GM12878 (cell line): ENCODE measurements around the gene COL3A1. TPM values are rescaled to one million over a fixed set of nuclear protein-coding genes. Genes with fewer than 3 reads are reported as not detected.

Experiments
- ATAC-seq: fragments of 200-7000 bp; cut with Tn5 transposase; 3 replicates; pipeline ENCODE4 v1.9.1; 2020; ENCODE audit warnings: mild to moderate bottlenecking, moderate library complexity
- BruUV-seq: library from RNA; stranded (reverse); fragments of 400-500 nt; replicated peaks from 2 replicates; lab custom pipeline; 2021; lab: Mats Ljungman, UMichigan
- CTCF ChIA-PET: fragments of 300-600 bp; sonication (Branson Sonifier 250); formaldehyde crosslinking; extraction: SDS; loops from one replicate; lab custom pipeline; 2021; ENCODE audit warnings: inconsistent platforms; lab: Yijun Ruan, JAX
- POLR2A ChIA-PET: fragments of 350-600 bp; formaldehyde crosslinking; extraction: SDS; loops from one replicate; lab custom pipeline; 2021; ENCODE audit warnings: inconsistent platforms; lab: Charles Lee
- RAD21 ChIA-PET: fragments of 300-600 bp; sonication (Branson Sonifier 250); formaldehyde crosslinking; loops from one replicate; lab custom pipeline; 2023; ENCODE audit warnings: antibody characterized with exemption; ENCODE audit not compliant: unreplicated experiment; lab: Charles Lee
- SMC1A ChIA-PET: fragments of 300-600 bp; sonication (Branson Sonifier 250); formaldehyde crosslinking; loops from one replicate; lab custom pipeline; 2023; ENCODE audit not compliant: unreplicated experiment, uncharacterized antibody; lab: Charles Lee
- DNase-seq: peaks from one replicate; pipeline ENCODE4 v3.0.0-alpha.2; 2011; ENCODE audit warnings: low read depth, low spot score
- FAIRE-seq: peaks from 3 replicates; lab custom pipeline; 2011; peaks lifted over from hg19 to GRCh38; lab: Jason Lieb, UNC
- H2AFZ ChIP-seq: 2 replicates; pipeline ENCODE4 v1.6.0; 2011; ENCODE audit warnings: low read depth, low read length, control low read depth; ENCODE audit not compliant: control insufficient read depth
- H3K27ac ChIP-seq: 2 replicates; pipeline ENCODE4 v1.5.1; 2011; ENCODE audit warnings: control low read depth; ENCODE audit not compliant: control insufficient read depth, insufficient read depth
- H3K27me3 ChIP-seq, 2 experiments: replicated peaks in 1 of 2; 2 replicates each; pipeline versions ENCODE4 v1.6.0 to v1.6.1; 2011; ENCODE audit warnings: low read length in 1 of 2; ENCODE audit not compliant: control insufficient read depth in 2 of 2, insufficient read depth in 2 of 2
- H3K36me3 ChIP-seq, 2 experiments: 2 replicates each; pipeline ENCODE4 v1.5.1; 2011; ENCODE audit warnings: low read length in 1 of 2; ENCODE audit not compliant: control insufficient read depth in 2 of 2, insufficient read depth in 2 of 2
- H3K4me1 ChIP-seq: 2 replicates; pipeline ENCODE4 v1.6.1; 2011; ENCODE audit warnings: mild to moderate bottlenecking, low read length, moderate library complexity, mixed read lengths; ENCODE audit not compliant: control insufficient read depth, insufficient read depth
- H3K4me2 ChIP-seq: 2 replicates; pipeline ENCODE4 v1.6.0; 2011; ENCODE audit warnings: control low read depth; ENCODE audit not compliant: control insufficient read depth, insufficient read depth
- H3K4me3 ChIP-seq: fragments of 200-600 bp; sonication (generic); 2 replicates; pipeline ENCODE4 v1.5.1; 2016
- H3K79me2 ChIP-seq: 2 replicates; pipeline ENCODE4 v1.6.0; 2011; ENCODE audit warnings: low read length; ENCODE audit not compliant: control insufficient read depth, insufficient read depth
- H3K9ac ChIP-seq: 2 replicates; pipeline ENCODE4 v1.8.0; 2011; ENCODE audit warnings: low read length, control low read depth, mixed read lengths; ENCODE audit not compliant: control insufficient read depth, insufficient read depth
- H3K9me3 ChIP-seq: replicated peaks from 3 replicates; pipeline ENCODE4 v1.5.1; 2011; ENCODE audit warnings: mild to moderate bottlenecking, low read length; ENCODE audit not compliant: control insufficient read depth, insufficient read depth
- H4K20me1 ChIP-seq: 2 replicates; pipeline ENCODE4 v1.6.0; 2011; ENCODE audit not compliant: control insufficient read depth, insufficient read depth
- ATF3 ChIP-seq: IDR thresholded peaks from 2 replicates; pipeline ENCODE4 v1.6.1; 2011; ENCODE audit warnings: low read depth, mild to moderate bottlenecking, low read length, moderate library complexity, borderline replicate concordance; ENCODE audit errors: extremely low read depth
- BHLHE40 ChIP-seq, 2 experiments: fragments of 450-650 bp in 1 of 2; IDR thresholded peaks; 2 replicates each; pipeline ENCODE4 v1.6.1; 2011 to 2017; ENCODE audit warnings: low read depth in 2 of 2, borderline replicate concordance in 1 of 2, improper control_type of control experiment in 1 of 2, low read length in 1 of 2, mild to moderate bottlenecking in 1 of 2
- BRCA1 ChIP-seq: IDR thresholded peaks from 2 replicates; pipeline ENCODE4 v1.6.1; 2011; ENCODE audit warnings: low read depth, low read length, improper control_type of control experiment
- CBX5 ChIP-seq: sonication (generic); IDR thresholded peaks from 2 replicates; pipeline ENCODE4 v1.6.1; 2016; ENCODE audit warnings: low read depth, moderate library complexity, mild to moderate bottlenecking, inconsistent platforms
- CEBPB ChIP-seq, 2 experiments: fragments of 150-350 bp in 1 of 2; IDR thresholded peaks; 2 replicates each; pipeline ENCODE4 v1.6.1; 2012 to 2014; ENCODE audit warnings: low read depth in 2 of 2, low read length in 2 of 2, borderline replicate concordance in 1 of 2, inconsistent platforms in 1 of 2
- CHD4 ChIP-seq: fragments of 200-600 bp; sonication (generic); IDR thresholded peaks from 2 replicates; pipeline ENCODE4 v1.6.1; 2016; ENCODE audit warnings: mild to moderate bottlenecking
- EGR1 ChIP-seq, 2 experiments: IDR thresholded peaks; 1 replicate in 1 of 2; 2 replicates in 1 of 2; pipeline ENCODE4 v1.6.1; 2011 to 2012; ENCODE audit warnings: low read depth in 2 of 2, low read length in 2 of 2, borderline replicate concordance in 1 of 2, mild to moderate bottlenecking in 1 of 2, moderate library complexity in 1 of 2
- EP300 ChIP-seq, 2 experiments: fragments of 150-350 bp in 1 of 2; IDR thresholded peaks; 2 replicates each; pipeline ENCODE4 v1.6.1; 2011 to 2012; ENCODE audit warnings: low read depth in 2 of 2, low read length in 2 of 2, borderline replicate concordance in 1 of 2, improper control_type of control experiment in 1 of 2, inconsistent platforms in 1 of 2; ENCODE audit not compliant: control insufficient read depth in 1 of 2
- ESRRA ChIP-seq: IDR thresholded peaks from 2 replicates; pipeline ENCODE4 v1.6.1; 2012; ENCODE audit warnings: mild to moderate bottlenecking, low read length, improper control_type of control experiment
- HSF1 ChIP-seq: fragments of 150-350 bp; IDR thresholded peaks from 2 replicates; pipeline ENCODE4 v1.6.1; 2014; ENCODE audit warnings: mild to moderate bottlenecking, low read depth, low read length
- SIN3A ChIP-seq: IDR thresholded peaks from 2 replicates; pipeline ENCODE4 v1.6.1; 2012; ENCODE audit warnings: low read depth, low read length, improper control_type of control experiment
- SMAD5 ChIP-seq: IDR thresholded peaks from 2 replicates; pipeline ENCODE4 v1.6.1; 2016; ENCODE audit warnings: antibody characterized with exemption, low read depth
- ZNF592 ChIP-seq: fragments of 450-650 bp; IDR thresholded peaks from 2 replicates; pipeline ENCODE4 v1.6.1; 2017; ENCODE audit warnings: mild to moderate bottlenecking, moderate library complexity
- WGBS: methylation state at CpG from one replicate; pipeline ENCODE4 v1.1.6; 2016; ENCODE audit warnings: low lambda C conversion rate; ENCODE audit not compliant: insufficient replicate concordance, insufficient coverage; ENCODE audit errors: missing lambda C conversion rate; 5-methylcytosine and 5-hydroxymethylcytosine counted together
- in situ Hi-C: fragments of 300-500 bp; cut with MboI; formaldehyde crosslinking; loops from 9 replicates; pipeline ENCODE4 v1.14.3; 2018; ENCODE audit warnings: mixed read lengths
- intact Hi-C: fragments of 100-400 bp; cut with micrococcal nuclease; formaldehyde crosslinking; loops from one replicate; pipeline ENCODE4 v1.14.2; 2022; ENCODE audit not compliant: unreplicated experiment
- polyA plus RNA-seq, 11 experiments: library from polyadenylated mRNA; depleted of rRNA in 4 of 11; unstranded in 6 of 11; stranded (reverse) in 5 of 11; fragments of >200 nt; fragmentation: Nextera tagmentation in 4 of 11; fragmentation: Illumina TruSeq in 1 of 11; extraction: Ambion mirVana in 4 of 11; extraction: Trizol in 1 of 11; gene quantifications; 1 replicate in 1 of 11; 2 replicates in 10 of 11; pipeline versions ENCODE4 v1.2.1 to v1.2.3, GENCODE V29; 2011 to 2016; ENCODE audit warnings: inconsistent platforms in 2 of 11, missing spikeins in 2 of 11, low read depth in 1 of 11
- total RNA-seq, 4 experiments: library from RNA; depleted of rRNA in 3 of 4; stranded (reverse); fragments of >200 nt in 3 of 4; fragmentation: Illumina TruSeq in 1 of 4; extraction: Trizol in 1 of 4; gene quantifications; 2 replicates each; pipeline versions ENCODE4 v1.2.1 to v1.2.3, GENCODE V29; 2013 to 2021

The COL3A1 gene
- total and polyA plus RNA-seq, 10 of the 15 experiments (the other 5 are each of a cell fraction or from before 2014, with no cell fraction given) = 0.04 to 0.67 (median 0.10) TPM; not detected in 2

- Histone ChIP-seq H3K9me3 (no peaks in the 10 kb centered on the region), H2AFZ (no peak overlapping the region), H3K4me2 (no peak overlapping the region), H4K20me1 (no peaks in the 10 kb centered on the region), H3K79me2 (no peaks in the 10 kb centered on the region), H3K4me3 (no peak overlapping the region), H3K27me3 (no peaks in the 10 kb centered on the region), H3K4me1 (no peaks in the 10 kb centered on the region), H3K36me3 (no peaks in the 10 kb centered on the region), H3K9ac (no peak overlapping the region), H3K27ac (no peak overlapping the region)
- intact Hi-C loops (loop anchor here (2.0 kb wide), 1 partner anchor 455 kb away; no protein-coding TSS in a partner anchor), in situ Hi-C loops (no loop called here)
- ChIA-PET RAD21 (interaction anchor here (0.7 to 4.5 kb wide), 9 partner anchors 10 to 455 kb away, joined by 3 to 54 read pairs (median 5); no protein-coding TSS in a partner anchor), CTCF (interaction anchor here (0.6 to 2.3 kb wide), 17 partner anchors 10 to 716 kb away, joined by 3 to 26 read pairs (median 4); no protein-coding TSS in a partner anchor), POLR2A (interaction anchor here (0.6 kb wide), 1 partner anchor 10 kb away, joined by 3 read pairs; no protein-coding TSS in a partner anchor), SMC1A (interaction anchor here (0.6 to 9.9 kb wide), 16 partner anchors 7 to 523 kb away, joined by 3 to 172 read pairs (median 3); no protein-coding TSS in a partner anchor)
- no peak for DNase-seq
- ATAC-seq = peak; percentile 29
- no peak for FAIRE-seq
- no TSS peak for BruUV-seq
- 1% methylated on average over 3 of the region's 3 CpGs for WGBS
- no peak for TF ChIP-seq ATF3
- TF ChIP-seq CHD4 = no peak
- TF ChIP-seq SMAD5 = no peak
- TF ChIP-seq CBX5 = no peak
- TF ChIP-seq ZNF592 = no peak
- TF ChIP-seq CEBPB (IDR thresholded peaks at IDR 0.05; ENCODE audit: borderline replicate concordance in 1 of 2, low read depth in 2 of 2, low read length in 2 of 2) = no peak
- no peak for TF ChIP-seq SIN3A
- TF ChIP-seq BRCA1 = no peak
- TF ChIP-seq EP300 (IDR thresholded peaks at IDR 0.05; ENCODE audit: borderline replicate concordance in 1 of 2, control insufficient read depth in 1 of 2, low read depth in 2 of 2, low read length in 2 of 2) = no peak
- TF ChIP-seq EGR1 (IDR thresholded peaks at IDR 0.05; ENCODE audit: borderline replicate concordance in 1 of 2, low read depth in 2 of 2, low read length in 2 of 2) = no peak
- no peak for TF ChIP-seq HSF1
- no peak for TF ChIP-seq ESRRA
- no peak for TF ChIP-seq BHLHE40 (IDR thresholded peaks at IDR 0.05; ENCODE audit: borderline replicate concordance in 1 of 2, low read depth in 2 of 2, low read length in 1 of 2)
These were observed 5.3 kb downstream of the COL3A1 start for GRCh38 chr2:188979187-188980114.
